GM18511 (cell line): Measurements from ENCODE around the gene MAPK12.

Experiments
- ATAC-seq: cut with Tn5 transposase; IDR thresholded peaks from one replicate; pipeline ENCODE4 v1.9.1; 2021; ENCODE audit warnings: mild to moderate bottlenecking, moderate library complexity; ENCODE audit not compliant: unreplicated experiment

MAPK12 gene

GRCh38 chr22:50261615-50262459 is at the start of gene MAPK12:
TSS of gene MAPK12 (minus strand) at chr22:50261683. CDS start at chr22:50261509, 174 bp downstream.
- ATAC-seq, result peak; percentile 41

- ATAC-seq, result no peak
Measured at GRCh38 chr22:50310949-50311444, 49.5 kb upstream of the MAPK12 start.

- no peak for ATAC-seq
Measured at GRCh38 chr22:50310031-50310722, 48.7 kb upstream of the MAPK12 start.

- ATAC-seq, result no peak
Measured at GRCh38 chr22:50309601-50309991, 48.1 kb upstream of the MAPK12 start.

- ATAC-seq, result no peak
Measured at GRCh38 chr22:50308986-50309600, 47.6 kb upstream of the MAPK12 start.

GRCh38 chr22:50308597-50308935 is 47.1 kb upstream of the MAPK12 start:
- no peak for ATAC-seq

- no peak for ATAC-seq
Measured at GRCh38 chr22:50307890-50308596, 46.6 kb upstream of the MAPK12 start.

- ATAC-seq, result peak; percentile 52
Measured at GRCh38 chr22:50306753-50307749, 45.6 kb upstream of the MAPK12 start, which contains the start of gene PLXNB2. TSS of gene PLXNB2 (minus strand) at chr22:50307646. CDS start at chr22:50290584, 17,062 bp downstream.

GRCh38 chr22:50305923-50306566 is 44.6 kb upstream of the MAPK12 start:
- peak; percentile 35 for ATAC-seq

GRCh38 chr22:50305393-50305922 is 44.0 kb upstream of the MAPK12 start:
- ATAC-seq, result no peak

GRCh38 chr22:50304528-50305392 is 43.3 kb upstream of the MAPK12 start:
- ATAC-seq, result no peak

- no peak for ATAC-seq
Measured at GRCh38 chr22:50303848-50304527, 42.5 kb upstream of the MAPK12 start.

GRCh38 chr22:50303515-50303847 is 42.0 kb upstream of the MAPK12 start:
- no peak for ATAC-seq

GRCh38 chr22:50302564-50302963 is 41.1 kb upstream of the MAPK12 start:
- ATAC-seq, result no peak

- no peak for ATAC-seq
Measured at GRCh38 chr22:50302041-50302541, 40.6 kb upstream of the MAPK12 start.

- no peak for ATAC-seq
Measured at GRCh38 chr22:50301581-50301991, 40.1 kb upstream of the MAPK12 start.

- no peak for ATAC-seq
Measured at GRCh38 chr22:50300620-50301257, 39.3 kb upstream of the MAPK12 start.
